ENCODE measurements around the gene KCTD8.

DNA sequence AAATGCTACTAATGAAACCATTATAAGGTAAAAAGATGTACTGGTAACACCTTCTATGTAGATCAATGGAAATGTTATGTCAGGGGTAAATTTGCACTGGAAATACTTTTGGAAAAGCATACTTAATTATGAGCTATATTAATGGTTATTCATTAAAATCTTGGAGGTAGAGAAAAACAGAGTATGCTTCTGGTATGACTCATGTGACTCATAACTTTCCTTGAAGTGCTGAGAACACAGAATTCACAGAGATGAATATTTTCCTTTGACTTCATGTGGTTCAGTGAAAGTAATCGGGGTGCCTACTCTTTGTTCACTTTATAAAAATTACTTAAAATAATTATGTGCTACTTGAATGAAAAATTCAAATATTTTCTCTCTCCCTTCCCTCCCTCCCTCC is 254.2 kb downstream of the KCTD8 start:
- TF ChIP-seq CTCF (IDR thresholded peaks at IDR 0.05) (no peak), POLR2A (IDR thresholded peaks at IDR 0.05) (no peak)
